ENCODE results near the gene AFG3L2. TPM values are rescaled to one million over a fixed set of nuclear protein-coding genes. Genes with fewer than 3 reads are reported as not detected.

Gene AFG3L2
- total RNA-seq, result 10 to 100 TPM; 57.4 to 63.6 TPM
- polyA plus RNA-seq (ENCODE audit: insufficient read depth, low read depth, low replicate concordance), result 47.6 TPM
- long read RNA-seq, donor 1, transcript AFG3L2-201 (17 exons, 3,247 nt), result major isoform, 8 of 21 reads
- long read RNA-seq, donor 1, partial matches to known transcripts, result 12 of 21 reads
- long read RNA-seq, donor 1, other reads (novel, unspliced or antisense), result 0 of 21 reads
- long read RNA-seq, donor 2, transcript AFG3L2-201 (17 exons, 3,247 nt), result major isoform, 9 of 25 reads
- long read RNA-seq, donor 2, partial matches to known transcripts, result 14 of 25 reads
- long read RNA-seq, donor 2, other reads (novel, unspliced or antisense), result 0 of 25 reads

GRCh38 chr18:12376754-12377555 lies at the start of gene AFG3L2:
TSS of gene AFG3L2 (minus strand) at chr18:12377227. CDS start at chr18:12377082, 145 bp downstream.
- H3K27me3 ChIP-seq, result no peaks in the 10 kb centered on the region
- H3K36me3 ChIP-seq (ENCODE audit: low read depth, missing control alignments), result no peaks in the 10 kb centered on the region
- H3K27ac ChIP-seq, result peak within 1 kb of the TSS; percentile 90 to 99
- intact Hi-C loops (cut with DNase I; ENCODE audit: low total_unique reads), result loop anchor here (5.0 kb wide), 1 partner anchor 280 kb away; the partner anchor contains the start of gene SPIRE1
- H3K4me3 ChIP-seq, result peak within 1 kb of the TSS; percentile 72 to 87
- DNase-seq, result peak; percentile 100
- H3K9me3 ChIP-seq, result no peaks in the 10 kb centered on the region
- TF ChIP-seq POLR2A (IDR thresholded peaks at IDR 0.05), result peak; percentile 91
- TF ChIP-seq CTCF (IDR thresholded peaks at IDR 0.05), result peak in 1 of 3 experiments; percentile 9
- peaks cover 20% of the 10 kb centered on the region for H3K4me1 ChIP-seq
- WGBS, 2 donors, result 0 to 20% methylated on average over 1 to 31 of the region's 100 CpGs

- no peak overlapping the region for H3K4me3 ChIP-seq
- 79 to 85% methylated on average over 4 of the region's 4 CpGs for WGBS, 2 donors
- no peak for DNase-seq
- TF ChIP-seq CTCF (IDR thresholded peaks at IDR 0.05) (no peak), POLR2A (IDR thresholded peaks at IDR 0.05) (no peak)
- peaks cover 7% of the 10 kb centered on the region for H3K4me1 ChIP-seq
- H3K9me3 ChIP-seq, result no peaks in the 10 kb centered on the region
- no peaks in the 10 kb centered on the region for H3K36me3 ChIP-seq (ENCODE audit: low read depth, missing control alignments)
- intact Hi-C loops (cut with DNase I; ENCODE audit: low total_unique reads), result no loop called here
- no peak overlapping the region for H3K27ac ChIP-seq
- no peaks in the 10 kb centered on the region for H3K27me3 ChIP-seq
These were observed 47.2 kb upstream of the AFG3L2 start for GRCh38 chr18:12424252-12424651.

GRCh38 chr18:12423820-12424219 lies 46.8 kb upstream of the AFG3L2 start:
- 46 to 78% methylated on average over 1 to 4 of the region's 5 CpGs for WGBS, 2 donors
- intact Hi-C loops (cut with DNase I; ENCODE audit: low total_unique reads), result no loop called here

GRCh38 chr18:12423393-12423792 lies 46.4 kb upstream of the AFG3L2 start:
- peaks cover 7% of the 10 kb centered on the region for H3K4me1 ChIP-seq
- H3K27me3 ChIP-seq, result no peaks in the 10 kb centered on the region
- H3K4me3 ChIP-seq, result no peak overlapping the region
- no peaks in the 10 kb centered on the region for H3K36me3 ChIP-seq (ENCODE audit: low read depth, missing control alignments)
- intact Hi-C loops (cut with DNase I; ENCODE audit: low total_unique reads), result no loop called here
- no peak for TF ChIP-seq CTCF (IDR thresholded peaks at IDR 0.05)
- no peak for TF ChIP-seq POLR2A (IDR thresholded peaks at IDR 0.05)
- no peaks in the 10 kb centered on the region for H3K9me3 ChIP-seq
- no peak for DNase-seq
- H3K27ac ChIP-seq, result no peak overlapping the region
- WGBS, 2 donors, result 80 to 94% methylated on average over 6 to 10 of the region's 10 CpGs

More at GRCh38 chr18:12423820-12424219, 46.8 kb upstream of the AFG3L2 start:
- H3K27ac ChIP-seq, result no peak overlapping the region
- no peak for TF ChIP-seq POLR2A (IDR thresholded peaks at IDR 0.05)
- no peak for TF ChIP-seq CTCF (IDR thresholded peaks at IDR 0.05)
- no peak overlapping the region for H3K4me3 ChIP-seq
- H3K27me3 ChIP-seq, result no peaks in the 10 kb centered on the region
- DNase-seq, result no peak
- no peaks in the 10 kb centered on the region for H3K9me3 ChIP-seq
- H3K36me3 ChIP-seq (ENCODE audit: low read depth, missing control alignments), result no peaks in the 10 kb centered on the region
- peaks cover 7% of the 10 kb centered on the region for H3K4me1 ChIP-seq
